Pancreas (tissue), 10 donors: ENCODE measurements around the gene HSF5. TPM values are rescaled to one million over a fixed set of nuclear protein-coding genes. Genes with fewer than 3 reads are reported as not detected.

Source experiments
- ATAC-seq, 4 donors: fragments of 200-7000 bp; cut with Tn5 transposase; one replicate each; pipeline versions ENCODE4 v1.8.0 to v1.9.1; 2020; ENCODE audit warnings: mild to moderate bottlenecking in 4 of 4, moderate library complexity in 4 of 4
- DNase-seq, 6 donors: peaks; one replicate each; pipeline ENCODE4 v3.0.0-alpha.2; 2020
- FAIRE-seq: peaks from 2 replicates; lab custom pipeline; 2012; peaks lifted over from hg19 to GRCh38; lab: Jason Lieb, UNC
- H3K27ac ChIP-seq, 4 donors: fragments of 200-600 bp; sonication (generic); 1 replicate in 3 of 4; 2 replicates in 1 of 4; pipeline versions ENCODE4 v1.5.0 to v1.8.0; 2020
- H3K27me3 ChIP-seq, 4 donors: fragments of 200-600 bp; one replicate each; pipeline ENCODE4 v1.8.0; 2021
- H3K36me3 ChIP-seq, 3 donors: fragments of 200-600 bp; sonication (generic) in 1 of 3; one replicate each; pipeline versions ENCODE4 v1.5.0 to v1.8.0; 2020 to 2021
- H3K4me1 ChIP-seq, 3 donors: fragments of 200-600 bp; one replicate each; pipeline ENCODE4 v1.8.0; 2021
- H3K4me3 ChIP-seq, 4 donors: fragments of 200-600 bp; sonication (generic) in 2 of 4; one replicate each; pipeline versions ENCODE4 v1.5.0 to v1.8.0; 2020 to 2021
- H3K9me3 ChIP-seq, 4 donors: fragments of 200-600 bp; one replicate each; pipeline ENCODE4 v1.8.0; 2021
- WGBS, 2 donors: extraction: QIAGEN DNeasy Blood & Tissue Kit; methylation state at CpG; one replicate each; pipeline ENCODE4 v1.1.7; 2013; 5-methylcytosine and 5-hydroxymethylcytosine counted together
- intact Hi-C, 3 donors: fragments of 100-400 bp; cut with DNase I; formaldehyde crosslinking; loops; one replicate each; pipeline versions ENCODE4 v1.11.1 to v1.14.2; 2022
- polyA plus RNA-seq, 2 donors: library from polyadenylated mRNA; stranded (reverse); fragments of 200-250 nt; gene quantifications; one replicate each; pipeline ENCODE4 v1.2.3, GENCODE V29; 2013
- total RNA-seq, 6 donors: library from RNA; stranded (reverse); fragmentation: NEBNext Ultra II Directional in 4 of 6; extraction: Animal tissue kit (Norgen Biotek cat#: 25700) in 4 of 6; gene quantifications; one replicate each; pipeline versions ENCODE4 v1.2.1 to v1.2.4, GENCODE V29; 2021 to 2023
- TF ChIP-seq, protein P1 (sequence below), 4 donors: fragments of 200-600 bp; sonication (generic) in 3 of 4; IDR thresholded peaks; one replicate each; pipeline versions ENCODE4 v1.5.0 to v1.8.0; 2021; ENCODE audit warnings: antibody characterized with exemption in 4 of 4
- donor health status: healthy with polysubstance abuse.
- donor health status: DM: no; HTN: no; CAD: no; lungs with moderate emphysema.
- donor health status: DM: no; HTN: no; CAD: no.
- donor health status: control.
- donor health status: control.
- donor health status: Bipolar disorder and iron deficiency.
- donor health status: DM: yes; HTN: yes; CAD: no.
- donor health status: DM: no; HTN: no; CAD: no.
- donor health status: DM: no; HTN: no; CAD: no.
- donor health status: DM: yes; HTN: yes; CAD: no.

Gene HSF5
- total and polyA plus RNA-seq, 8 donors = 0.04 TPM; not detected in 7

- intact Hi-C loops = no loop called here
- FAIRE-seq (no peak), ATAC-seq (no peak), DNase-seq (no peak)
- Histone ChIP-seq H3K36me3 (no peaks in the 10 kb centered on the region), H3K4me3 (no peak overlapping the region), H3K27me3 (no peaks in the 10 kb centered on the region), H3K9me3 (no peaks in the 10 kb centered on the region), H3K27ac (no peak overlapping the region), H3K4me1 (no peaks in the 10 kb centered on the region)
- TF ChIP-seq, protein P1, sequence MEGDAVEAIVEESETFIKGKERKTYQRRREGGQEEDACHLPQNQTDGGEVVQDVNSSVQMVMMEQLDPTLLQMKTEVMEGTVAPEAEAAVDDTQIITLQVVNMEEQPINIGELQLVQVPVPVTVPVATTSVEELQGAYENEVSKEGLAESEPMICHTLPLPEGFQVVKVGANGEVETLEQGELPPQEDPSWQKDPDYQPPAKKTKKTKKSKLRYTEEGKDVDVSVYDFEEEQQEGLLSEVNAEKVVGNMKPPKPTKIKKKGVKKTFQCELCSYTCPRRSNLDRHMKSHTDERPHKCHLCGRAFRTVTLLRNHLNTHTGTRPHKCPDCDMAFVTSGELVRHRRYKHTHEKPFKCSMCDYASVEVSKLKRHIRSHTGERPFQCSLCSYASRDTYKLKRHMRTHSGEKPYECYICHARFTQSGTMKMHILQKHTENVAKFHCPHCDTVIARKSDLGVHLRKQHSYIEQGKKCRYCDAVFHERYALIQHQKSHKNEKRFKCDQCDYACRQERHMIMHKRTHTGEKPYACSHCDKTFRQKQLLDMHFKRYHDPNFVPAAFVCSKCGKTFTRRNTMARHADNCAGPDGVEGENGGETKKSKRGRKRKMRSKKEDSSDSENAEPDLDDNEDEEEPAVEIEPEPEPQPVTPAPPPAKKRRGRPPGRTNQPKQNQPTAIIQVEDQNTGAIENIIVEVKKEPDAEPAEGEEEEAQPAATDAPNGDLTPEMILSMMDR (IDR thresholded peaks at IDR 0.05) = no peak
- 74 to 77% methylated on average over 18 of the region's 18 CpGs for WGBS, 2 donors
Observed at GRCh38 chr17:58476812-58477211, 11.4 kb downstream of the HSF5 start.

GRCh38 chr17:58475985-58476384 is 12.2 kb downstream of the HSF5 start:
- intact Hi-C loops = no loop called here
- DNase-seq (no peak), ATAC-seq (no peak), FAIRE-seq (no peak)
- Histone ChIP-seq H3K9me3 (no peaks in the 10 kb centered on the region), H3K27me3 (no peaks in the 10 kb centered on the region), H3K4me3 (no peak overlapping the region), H3K27ac (no peak overlapping the region), H3K4me1 (no peaks in the 10 kb centered on the region), H3K36me3 (no peaks in the 10 kb centered on the region)
- TF ChIP-seq, protein P1 (IDR thresholded peaks at IDR 0.05) = no peak

- FAIRE-seq = no peak
- no peak overlapping the region for H3K27ac ChIP-seq
- H3K4me1 ChIP-seq = no peaks in the 10 kb centered on the region
- H3K27me3 ChIP-seq = no peaks in the 10 kb centered on the region
- no peak for DNase-seq
- H3K36me3 ChIP-seq = no peaks in the 10 kb centered on the region
- ATAC-seq = no peak
- H3K9me3 ChIP-seq = no peaks in the 10 kb centered on the region
- TF ChIP-seq, protein P1 (IDR thresholded peaks at IDR 0.05) = no peak
- intact Hi-C loops = no loop called here
- WGBS, 2 donors = 88 to 92% methylated on average over 6 of the region's 6 CpGs
- no peak overlapping the region for H3K4me3 ChIP-seq
Observed at GRCh38 chr17:58470356-58470755, 17.9 kb downstream of the HSF5 start.

DNA sequence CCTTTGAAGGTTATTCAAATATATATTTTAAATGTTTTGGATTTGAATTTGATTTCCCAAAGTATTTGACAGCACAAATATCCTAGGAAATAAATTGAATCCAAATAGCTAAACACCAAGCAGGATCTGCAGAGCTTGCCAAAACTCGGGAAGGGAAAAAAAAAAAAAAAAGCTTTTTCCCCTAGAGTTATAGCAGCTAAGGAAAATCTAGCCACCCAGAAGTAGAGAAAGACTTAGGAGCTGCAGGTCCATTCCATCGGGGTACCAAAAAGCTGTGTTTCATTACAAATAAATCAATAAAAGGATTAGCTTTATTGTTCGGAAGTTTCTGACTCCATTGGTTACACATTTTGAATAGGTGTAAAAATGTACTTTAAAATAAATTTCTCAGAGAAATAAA is 19.3 kb downstream of the HSF5 start:
- Histone ChIP-seq H3K36me3 (no peaks in the 10 kb centered on the region), H3K4me3 (no peak overlapping the region), H3K9me3 (no peaks in the 10 kb centered on the region), H3K27ac (no peak overlapping the region), H3K4me1 (no peaks in the 10 kb centered on the region), H3K27me3 (no peaks in the 10 kb centered on the region)
- DNase-seq = no peak
- WGBS, 2 donors = 47 to 65% methylated on average over 3 of the region's 3 CpGs
- intact Hi-C loops = no loop called here
- TF ChIP-seq, protein P1 (IDR thresholded peaks at IDR 0.05) = no peak
- no peak for FAIRE-seq
- ATAC-seq = no peak

DNA sequence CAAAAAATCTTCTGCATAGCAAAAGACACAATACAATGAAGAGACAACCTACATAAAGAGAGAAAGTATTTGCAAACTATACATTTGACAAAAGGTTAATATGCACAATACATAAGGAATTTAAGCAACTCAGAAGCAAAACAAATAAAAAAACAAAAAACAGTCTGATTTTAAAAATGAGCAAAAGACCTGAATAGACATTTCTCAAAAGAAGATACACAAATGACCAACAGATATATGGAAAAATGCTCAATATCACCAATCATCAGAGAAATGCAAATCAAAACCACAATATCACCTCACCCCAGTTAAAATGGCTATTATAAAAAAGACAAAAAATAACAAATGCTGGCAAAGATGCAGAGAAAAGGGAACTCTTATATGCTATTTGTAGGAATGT is 32.7 kb downstream of the HSF5 start:
- no peaks in the 10 kb centered on the region for H3K9me3 ChIP-seq
- no peaks in the 10 kb centered on the region for H3K36me3 ChIP-seq
- H3K27ac ChIP-seq = no peak overlapping the region
- FAIRE-seq = no peak
- H3K4me1 ChIP-seq = no peaks in the 10 kb centered on the region
- H3K27me3 ChIP-seq = no peaks in the 10 kb centered on the region
- ATAC-seq = no peak
- intact Hi-C loops = no loop called here
- no peak for DNase-seq
- TF ChIP-seq, protein P1 (IDR thresholded peaks at IDR 0.05) = no peak
- no peak overlapping the region for H3K4me3 ChIP-seq
